ELF-1 (cell line): Measurements from ENCODE around the gene LBH.

Experiments
- DNase-seq: peaks from one replicate; pipeline ENCODE4 v3.0.0-alpha.2; 2016; ENCODE audit warnings: low read depth, low spot score

LBH gene

DNA sequence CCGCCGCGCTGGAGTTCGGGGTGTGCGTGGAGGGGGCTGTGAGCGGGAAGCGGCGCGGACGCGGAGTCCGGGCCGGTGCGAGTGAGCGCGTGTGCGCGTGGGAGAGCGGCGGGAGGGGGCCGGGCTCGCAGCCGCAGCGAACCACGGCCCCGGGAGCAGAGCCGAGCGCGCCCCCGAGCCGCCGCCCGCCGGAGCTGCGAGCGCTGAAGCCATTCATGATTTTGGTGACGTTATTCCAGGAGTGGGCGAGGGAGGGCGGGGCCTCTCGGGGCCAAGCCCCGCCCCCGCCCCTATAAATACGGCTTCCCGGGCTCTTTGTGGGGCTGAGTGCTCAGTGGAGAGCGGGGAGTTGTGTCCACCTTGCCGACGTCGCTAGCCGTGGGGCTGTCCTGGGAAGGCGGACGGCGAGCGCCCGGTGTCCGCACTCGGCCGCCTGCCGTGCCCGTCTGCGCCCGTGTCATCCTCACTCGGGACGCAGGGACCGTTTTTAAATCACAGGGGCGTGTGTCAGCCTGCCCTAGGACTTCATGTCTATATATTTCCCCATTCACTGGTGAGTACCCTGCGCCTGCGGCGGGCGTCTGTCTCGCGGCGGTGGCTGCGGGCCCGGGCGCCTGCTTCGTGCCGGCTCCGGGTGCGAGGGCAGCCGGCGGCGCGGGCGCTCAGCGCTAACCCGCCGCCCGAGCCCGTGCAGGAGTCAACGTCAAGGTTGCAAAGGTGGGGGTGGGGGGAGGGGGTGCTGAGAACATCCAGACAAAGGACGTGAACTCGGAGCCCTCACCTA lies at the start of gene LBH:
Gene LBH (plus strand): TSS at position 323 of the 784 bp plus-strand sequence. CDS start 205 bp downstream, at position 528.
- peak; percentile 95 for DNase-seq

DNA sequence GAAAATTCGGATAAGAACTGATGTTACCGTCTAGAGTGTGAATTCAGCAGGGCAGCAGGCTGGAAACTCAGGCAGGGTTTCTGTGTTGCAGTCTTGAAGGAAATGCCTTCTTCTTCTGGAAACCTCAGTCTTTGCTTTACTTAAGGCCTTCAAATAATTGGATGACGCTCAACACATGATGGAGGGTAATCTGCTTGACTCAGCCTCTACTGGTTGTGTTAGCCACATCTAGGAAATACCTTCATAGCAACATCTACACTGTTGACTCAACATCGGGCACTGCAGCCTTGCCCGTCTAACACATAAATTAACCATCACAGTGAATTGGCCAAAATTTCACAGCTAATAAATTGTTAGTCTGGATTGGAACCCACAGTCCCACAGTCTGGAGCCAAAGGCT lies 47.3 kb upstream of the LBH start:
- DNase-seq, result no peak

DNA sequence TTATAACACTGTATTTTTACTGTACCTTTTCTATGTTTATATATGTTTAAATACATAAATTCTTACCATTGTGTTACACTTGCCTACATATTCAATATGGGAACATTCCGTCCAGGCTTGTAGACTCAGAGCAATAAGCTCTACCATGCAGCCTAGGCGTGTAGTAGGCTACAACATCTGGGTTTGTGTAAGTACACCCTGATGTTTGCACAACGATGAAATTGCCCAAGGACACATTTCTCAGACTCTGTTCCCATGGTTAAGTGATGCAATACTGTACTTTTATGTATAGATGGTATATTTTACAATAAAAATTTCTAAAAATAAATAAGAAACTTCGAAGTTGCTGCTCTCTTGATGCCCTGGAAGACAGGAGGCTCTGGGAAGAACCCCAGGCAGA lies 46.2 kb upstream of the LBH start:
- DNase-seq, result no peak

DNA sequence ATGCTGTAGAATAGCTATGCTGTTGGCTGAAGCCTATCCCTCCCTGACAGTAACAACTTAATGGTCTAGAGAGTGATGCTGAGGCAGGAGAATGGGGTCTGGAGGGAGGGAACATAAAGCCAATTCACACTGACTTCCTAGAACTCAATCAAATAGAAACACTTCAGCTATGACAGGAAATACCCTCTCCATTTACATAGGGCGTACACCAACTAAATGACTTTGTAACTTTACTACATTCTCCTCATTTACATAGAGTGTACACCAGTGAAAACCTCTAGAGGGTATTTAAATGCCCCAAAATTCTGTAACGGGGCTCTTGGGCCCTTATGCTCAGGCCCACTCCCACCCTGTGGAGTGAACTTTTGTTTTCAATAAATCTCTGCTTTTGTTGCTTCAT lies 43.0 kb upstream of the LBH start:
- DNase-seq, result no peak

DNA sequence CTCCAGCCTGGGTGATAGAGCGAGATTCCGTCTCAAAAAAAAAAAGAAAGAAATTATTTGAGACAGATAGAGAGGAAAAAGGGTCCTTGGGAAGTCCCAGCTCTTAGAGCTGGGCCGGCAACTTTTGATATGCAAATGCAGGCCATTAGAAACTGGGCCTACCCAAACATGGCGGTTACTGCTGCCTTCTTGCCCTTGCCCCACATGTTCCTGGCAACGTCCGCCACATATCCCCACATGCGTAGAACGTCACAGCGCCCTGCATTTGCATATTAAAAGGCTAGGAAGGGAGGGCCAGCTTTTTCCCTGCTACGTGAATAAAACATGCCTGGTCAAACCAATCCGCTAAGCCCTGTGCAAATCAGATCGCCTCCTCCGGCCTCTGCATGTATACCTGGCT lies 40.7 kb upstream of the LBH start:
- DNase-seq, result peak; percentile 11

- no peak for DNase-seq
Measured at GRCh38 chr2:30191107-30191506, 40.2 kb upstream of the LBH start.

- peak; percentile 51 for DNase-seq
Measured at GRCh38 chr2:30191819-30192271, 39.5 kb upstream of the LBH start.

DNA sequence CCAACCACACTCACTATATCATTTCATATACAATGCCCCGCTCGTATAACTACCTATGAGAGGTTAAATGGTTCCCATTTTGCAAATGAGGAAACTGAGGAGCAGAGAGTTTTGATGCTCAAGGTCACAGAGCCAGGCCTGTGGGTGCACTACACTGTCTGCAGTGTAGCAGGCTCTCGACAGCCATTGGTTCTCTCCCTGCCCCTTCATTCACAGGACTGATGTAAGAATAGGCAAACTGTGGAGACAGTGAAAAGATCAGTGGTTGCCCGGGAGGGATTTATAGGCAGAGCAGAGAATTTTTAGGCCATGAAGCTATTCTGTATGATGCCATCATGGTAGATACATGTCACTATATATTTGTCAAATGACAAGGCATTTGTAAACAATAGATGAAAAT lies 39.0 kb upstream of the LBH start:
- DNase-seq, result no peak

DNA sequence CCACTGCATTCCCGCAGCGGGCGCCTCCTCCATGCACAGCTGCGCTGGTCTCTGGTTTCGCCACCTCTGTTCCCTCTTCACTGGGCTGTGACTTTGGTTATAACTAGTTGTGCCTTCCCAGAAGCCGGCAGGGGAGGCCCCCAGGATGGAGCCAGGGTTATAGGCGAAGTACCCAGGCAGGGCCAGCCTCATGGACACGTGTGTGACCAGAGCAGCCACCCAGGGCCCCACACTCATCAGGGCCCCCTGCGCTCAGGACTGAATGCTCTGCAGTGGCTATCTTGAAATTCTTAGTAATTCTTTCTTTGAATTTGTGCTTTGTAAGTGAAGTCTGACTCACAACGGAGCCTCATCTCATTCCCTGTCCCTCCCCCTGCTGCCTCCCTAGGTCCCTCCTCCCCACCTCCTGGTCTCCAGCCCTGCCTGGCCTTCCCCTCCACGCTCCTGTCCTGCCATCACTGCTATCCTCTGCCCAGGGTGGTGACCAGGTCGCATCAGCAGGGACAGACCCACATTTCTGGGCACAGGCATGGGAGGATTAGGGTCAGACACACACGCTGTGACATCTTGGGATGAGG lies 38.1 kb upstream of the LBH start:
- no peak for DNase-seq

DNA sequence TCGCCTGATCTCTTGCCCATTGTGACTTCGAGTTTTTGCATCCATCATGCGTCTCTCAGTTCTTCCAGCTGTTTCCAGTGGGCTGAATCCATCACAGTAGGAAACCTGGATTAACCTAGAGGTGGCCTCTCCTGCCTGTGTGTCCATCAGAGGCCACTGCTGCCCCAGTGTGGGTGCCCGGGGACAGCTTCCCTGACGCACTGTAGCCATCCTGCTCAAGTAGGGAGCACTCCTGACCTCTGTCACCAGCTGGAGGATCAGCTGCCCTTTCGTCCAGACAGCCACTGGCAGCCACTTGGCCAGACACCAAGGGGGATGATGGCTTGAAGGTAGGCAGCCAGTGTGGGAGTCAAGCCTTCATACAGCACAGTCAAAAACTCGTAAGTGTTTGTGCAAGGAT lies 36.9 kb upstream of the LBH start:
- no peak for DNase-seq

DNA sequence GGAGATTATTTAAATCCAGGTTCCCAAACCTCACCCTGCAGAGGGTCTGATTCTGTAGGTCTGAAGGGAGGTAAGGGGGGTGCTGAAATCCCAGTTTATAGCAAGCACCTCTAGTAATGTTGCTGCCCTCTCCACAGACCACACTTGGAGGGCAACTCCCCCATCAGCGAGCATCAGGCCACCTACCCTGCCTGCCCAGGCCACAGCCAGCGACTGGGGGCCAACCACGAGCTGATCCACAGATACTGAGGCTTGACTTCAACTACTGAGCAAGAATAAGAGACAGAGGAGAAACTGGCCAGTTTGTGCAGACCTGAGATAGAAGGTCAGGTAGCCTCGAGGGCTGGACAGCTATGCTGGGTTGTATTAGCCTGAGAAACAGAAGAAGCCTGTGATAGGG lies 36.3 kb upstream of the LBH start:
- DNase-seq, result no peak

- no peak for DNase-seq
Measured at GRCh38 chr2:30197570-30198192, 33.7 kb upstream of the LBH start.

GRCh38 chr2:30201990-30202389 lies 29.3 kb upstream of the LBH start:
- DNase-seq, result no peak

DNA sequence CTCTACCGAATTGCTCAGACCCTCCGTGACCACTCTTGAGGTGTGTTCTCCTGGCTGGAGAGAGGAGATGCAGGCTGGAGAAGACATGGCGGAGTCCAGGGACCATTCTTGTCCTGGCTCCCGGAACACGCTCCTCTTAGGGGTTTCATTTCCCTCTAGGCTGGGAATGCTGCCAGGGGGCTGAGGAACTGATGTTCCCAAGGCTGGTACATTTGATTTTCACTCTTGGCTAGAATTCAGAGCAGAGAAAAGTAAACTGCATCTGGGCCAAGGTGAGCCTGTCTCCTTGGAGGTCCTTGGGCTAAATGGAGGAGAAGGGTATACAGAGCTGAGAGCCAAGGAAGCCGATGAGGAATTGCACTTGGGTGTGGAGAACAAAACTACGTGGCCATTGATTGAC lies 28.2 kb upstream of the LBH start:
- no peak for DNase-seq

DNA sequence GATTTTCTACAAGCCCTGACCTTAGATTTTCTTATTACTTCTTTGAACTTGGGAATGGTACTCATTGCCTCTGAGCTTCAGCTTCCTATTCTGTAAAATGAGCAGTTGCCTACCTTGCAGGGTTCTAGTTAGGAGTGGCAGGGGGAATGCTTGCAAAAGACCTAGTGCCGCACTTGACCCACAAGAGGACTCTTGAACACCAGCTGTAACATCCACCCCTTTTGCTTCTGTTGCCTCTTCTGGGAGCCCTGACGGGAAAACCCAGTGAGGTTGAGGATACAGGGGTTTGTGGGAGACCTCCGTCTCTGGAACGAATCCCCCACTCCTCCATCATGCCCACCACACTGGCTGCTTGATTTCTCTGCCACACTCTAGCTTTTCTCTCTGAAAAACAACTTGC lies 27.1 kb upstream of the LBH start:
- no peak for DNase-seq

DNA sequence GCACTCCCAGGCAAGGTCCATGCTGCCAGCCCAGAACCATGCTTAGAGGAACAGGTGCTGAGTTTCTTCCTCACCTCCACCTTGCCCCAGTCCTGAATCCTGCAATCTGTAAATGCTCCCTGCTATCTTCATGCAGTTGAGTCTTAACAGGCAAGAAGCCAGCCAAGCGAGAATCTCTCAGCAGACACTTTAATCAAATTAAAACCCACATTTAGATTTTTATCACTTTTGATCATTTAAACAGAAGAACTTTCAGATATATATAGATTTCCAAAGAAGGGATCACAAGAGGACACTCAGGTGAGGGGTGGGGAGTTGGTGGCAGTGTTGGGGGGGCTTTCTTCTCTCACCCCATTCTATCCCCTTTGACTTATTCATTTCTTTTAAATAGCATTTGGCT lies 25.9 kb upstream of the LBH start:
- DNase-seq, result no peak

GRCh38 chr2:30206461-30207430 lies 24.6 kb upstream of the LBH start:
- DNase-seq, result no peak

DNA sequence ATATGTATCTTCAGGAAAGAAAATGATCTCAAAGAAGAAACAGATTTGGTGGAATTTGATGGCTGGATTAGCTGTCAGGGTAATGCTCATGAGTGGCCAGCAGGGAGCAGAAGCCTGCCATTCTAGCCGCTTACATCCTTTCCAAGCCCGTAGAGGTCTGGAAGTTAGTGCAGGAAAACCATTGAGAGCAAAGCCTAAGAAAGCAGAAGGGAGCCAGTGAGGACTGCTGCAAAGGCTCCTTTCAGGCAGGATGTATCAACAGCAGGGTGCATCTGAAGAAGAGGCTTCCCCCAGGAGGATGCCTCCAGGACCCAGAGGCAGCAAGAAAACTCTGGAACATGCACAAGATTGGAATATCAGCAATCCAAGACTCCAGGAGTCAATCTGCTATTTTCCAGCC lies 22.9 kb upstream of the LBH start:
- DNase-seq, result peak; percentile 88

GRCh38 chr2:30209227-30209626 lies 22.1 kb upstream of the LBH start:
- DNase-seq, result no peak

- DNase-seq, result no peak
Measured at GRCh38 chr2:30213326-30213725, 18.0 kb upstream of the LBH start.

GRCh38 chr2:30213907-30214463 lies 17.3 kb upstream of the LBH start:
- no peak for DNase-seq

DNA sequence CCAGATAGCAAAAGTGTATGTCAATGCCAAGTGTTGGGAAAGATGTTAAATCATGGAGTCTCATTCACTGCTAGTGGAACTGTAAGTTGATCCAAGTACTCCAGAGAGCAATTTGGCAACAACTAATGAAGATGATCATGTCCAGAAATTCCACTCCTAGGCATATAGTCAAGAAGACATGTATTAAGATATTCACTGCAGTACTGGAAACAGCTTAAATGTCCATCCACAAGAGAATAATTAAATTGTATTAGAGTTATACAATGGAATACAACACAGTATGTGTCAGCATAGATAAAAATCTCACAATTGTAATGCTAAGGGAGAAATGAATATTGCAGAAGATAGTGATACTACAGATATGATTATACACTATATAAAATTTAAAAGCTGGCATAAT lies 15.2 kb upstream of the LBH start:
- DNase-seq, result no peak
